ENCODE data around the gene USP22. TPM values are rescaled to one million over a fixed set of nuclear protein-coding genes. Genes with fewer than 3 reads are reported as not detected.

USP22 gene
- total RNA-seq, 1 experiment from 2014 or later, result 210 TPM

- Histone ChIP-seq H3K9me3 (ENCODE audit: control insufficient read depth in 1 of 2, insufficient read depth in 1 of 2, low read depth in 1 of 2, low read length in 2 of 2) (no peaks in the 10 kb centered on the region), H3K9me2 (ENCODE audit: insufficient read depth) (no peaks in the 10 kb centered on the region), H3K4me1 (ENCODE audit: control insufficient read depth in 1 of 2, insufficient read depth in 2 of 2, low read length in 2 of 2) (peaks cover 0 to 9% of the 10 kb centered on the region in 2 experiments; a peak in 1 of 4 replicates), H3K79me2 (ENCODE audit: insufficient read depth, low read length) (no peaks in the 10 kb centered on the region), H3K4me3 (replicated peaks in 1 of 2; ENCODE audit: low read depth in 1 of 2, low read length in 2 of 2) (no peak overlapping the region), H2AFZ (ENCODE audit: low read depth, low read length, poor library complexity, severe bottlenecking) (no peak overlapping the region), H3K9ac (ENCODE audit: low read length) (no peak overlapping the region), H4K20me1 (ENCODE audit: insufficient read depth) (no peaks in the 10 kb centered on the region), H3K27ac (ENCODE audit: low read depth, low read length) (no peak overlapping the region), H3K4me2 (ENCODE audit: low read length) (no peak overlapping the region), H3K36me3 (ENCODE audit: control insufficient read depth in 1 of 2, insufficient read depth in 2 of 2, low read length in 2 of 2) (no peaks in the 10 kb centered on the region), H3K27me3 (ENCODE audit: insufficient read depth, low read length) (no peaks in the 10 kb centered on the region)
- intact Hi-C loops (cut with micrococcal nuclease), result no loop called here
- no peak for ATAC-seq
- RAD21 ChIA-PET (ENCODE audit: low non-redundant PET in 1 of 2, low total read pairs in 2 of 2, uncharacterized antibody in 2 of 2, unreplicated experiment in 2 of 2), result no interaction called here
- POLR2A ChIA-PET, result no interaction called here
- no peak for DNase-seq (ENCODE audit: low read depth, low spot score)
- BruUV-seq (replicated peaks), result no TSS peak
- CTCF ChIA-PET, result no interaction called here
- TF ChIP-seq TCF7L2 (IDR thresholded peaks at IDR 0.05; ENCODE audit: borderline replicate concordance, extremely low read depth, insufficient read depth, insufficient read length), result no peak
- TF ChIP-seq SIN3A (IDR thresholded peaks at IDR 0.05; ENCODE audit: low read depth), result no peak
- no peak for TF ChIP-seq MAX (IDR thresholded peaks at IDR 0.05)
- no peak for TF ChIP-seq JUND (IDR thresholded peaks at IDR 0.05)
- no peak for TF ChIP-seq CEBPB (IDR thresholded peaks at IDR 0.05; ENCODE audit: low read depth)
- no peak for TF ChIP-seq POLR2A (IDR thresholded peaks at IDR 0.05; ENCODE audit: borderline replicate concordance, extremely low read depth, insufficient read depth, insufficient read length)
- TF ChIP-seq YY1 (IDR thresholded peaks at IDR 0.05; ENCODE audit: extremely low read depth, insufficient replicate concordance, low read depth, low read length), result no peak
- no peak for TF ChIP-seq POLR2AphosphoS5 (IDR thresholded peaks at IDR 0.05; ENCODE audit: low read depth, low read length)
- TF ChIP-seq EZH2phosphoT487 (IDR thresholded peaks at IDR 0.05; ENCODE audit: borderline replicate concordance), result no peak
- TF ChIP-seq ZFX (IDR thresholded peaks at IDR 0.05), result no peak
- no peak for TF ChIP-seq ZBTB33 (IDR thresholded peaks at IDR 0.05; ENCODE audit: extremely low read depth, insufficient replicate concordance, low read length)
- no peak for TF ChIP-seq CBX3 (IDR thresholded peaks at IDR 0.05; ENCODE audit: low read depth)
- TF ChIP-seq ELF1 (IDR thresholded peaks at IDR 0.05; ENCODE audit: borderline replicate concordance, low read depth), result no peak
- TF ChIP-seq EZH2 (IDR thresholded peaks at IDR 0.05), result no peak
- no peak for TF ChIP-seq SRF (IDR thresholded peaks at IDR 0.05; ENCODE audit: low read depth)
- no peak for TF ChIP-seq RAD21 (IDR thresholded peaks at IDR 0.05; ENCODE audit: low read depth)
Observed at GRCh38 chr17:21049457-21049856, 6.6 kb upstream of the USP22 start.
